Activated CD8-positive, alpha-beta memory T cell treated with anti-CD3 and anti-CD28 coated beads for 36 hours (primary cell): ENCODE measurements around the gene NOTUM. TPM values are rescaled to one million over a fixed set of nuclear protein-coding genes. Genes with fewer than 3 reads are reported as not detected.

Source experiments
- CTCF ChIA-PET: fragments of 350-600 bp; sonication (Branson Sonifier 250); formaldehyde crosslinking; loops from one replicate; lab custom pipeline; 2021; ENCODE audit warnings: antibody characterized with exemption; lab: Charles Lee
- POLR2A ChIA-PET: fragments of 350-600 bp; sonication (Branson Sonifier 250); formaldehyde crosslinking; loops from one replicate; lab custom pipeline; 2021; ENCODE audit warnings: antibody characterized with exemption; lab: Charles Lee
- total RNA-seq, 2 experiments: library from RNA; stranded (reverse); gene quantifications; one replicate each; pipeline ENCODE4 v1.2.3, GENCODE V29; 2021

Gene NOTUM
- total RNA-seq, 2 experiments from 2014 or later = 0.38 to 0.40 TPM

DNA sequence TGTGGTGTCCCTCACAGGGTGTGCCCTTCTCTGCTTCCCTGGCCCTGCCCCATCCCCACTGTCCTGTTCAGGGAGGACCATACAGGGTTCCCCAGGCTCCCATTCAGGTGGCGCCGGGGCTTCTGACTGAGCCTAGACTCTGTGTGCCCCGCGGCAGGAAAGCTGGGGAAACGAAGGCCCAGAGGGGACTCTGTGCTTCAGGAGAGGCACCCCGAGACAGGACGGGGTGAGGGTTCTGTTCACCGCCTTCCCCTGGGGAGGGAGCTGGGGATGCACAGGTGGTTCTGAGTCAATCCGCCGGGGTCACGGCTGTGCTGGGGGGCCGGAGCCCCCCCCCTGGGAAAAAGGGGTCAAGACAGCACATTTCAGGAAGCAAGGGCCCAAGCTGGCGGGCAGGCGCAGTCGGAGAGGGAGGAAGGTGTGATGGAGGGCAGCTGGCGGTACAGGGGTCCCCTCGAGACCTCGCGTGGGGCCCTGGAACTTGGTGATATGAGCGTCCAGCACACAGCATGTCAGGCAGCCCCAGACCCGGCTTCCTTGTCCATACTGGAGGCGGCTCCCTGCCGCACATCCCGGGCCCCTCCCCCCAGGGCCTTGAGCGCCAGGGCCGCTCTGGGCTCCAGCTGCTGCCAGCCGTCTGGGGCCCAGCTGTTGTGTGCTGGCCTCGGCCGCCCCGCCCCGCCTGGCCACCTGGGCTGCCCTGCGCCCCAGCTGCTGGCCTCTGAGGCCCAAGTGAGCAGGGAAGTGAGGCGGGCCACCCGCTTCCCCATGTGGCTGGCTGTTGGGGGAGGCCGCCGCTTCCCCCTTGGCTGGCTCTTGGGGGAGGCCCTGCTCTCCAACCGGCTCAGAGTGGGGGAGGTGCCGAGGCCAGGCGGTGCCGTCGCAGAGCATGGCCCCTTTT lies 5.6 kb upstream of the NOTUM start:
- CTCF ChIA-PET = interaction anchor here (1.0 to 2.3 kb wide), 3 partner anchors 7 to 55 kb away, joined by 3 to 8 read pairs (median 8); partner anchors contain the start of gene NOTUM
- POLR2A ChIA-PET = interaction anchor here (1.1 to 1.5 kb wide), 2 partner anchors 10 to 56 kb away, joined by 3 to 11 read pairs; partner anchors contain the start of genes ASPSCR1 and CENPX

DNA sequence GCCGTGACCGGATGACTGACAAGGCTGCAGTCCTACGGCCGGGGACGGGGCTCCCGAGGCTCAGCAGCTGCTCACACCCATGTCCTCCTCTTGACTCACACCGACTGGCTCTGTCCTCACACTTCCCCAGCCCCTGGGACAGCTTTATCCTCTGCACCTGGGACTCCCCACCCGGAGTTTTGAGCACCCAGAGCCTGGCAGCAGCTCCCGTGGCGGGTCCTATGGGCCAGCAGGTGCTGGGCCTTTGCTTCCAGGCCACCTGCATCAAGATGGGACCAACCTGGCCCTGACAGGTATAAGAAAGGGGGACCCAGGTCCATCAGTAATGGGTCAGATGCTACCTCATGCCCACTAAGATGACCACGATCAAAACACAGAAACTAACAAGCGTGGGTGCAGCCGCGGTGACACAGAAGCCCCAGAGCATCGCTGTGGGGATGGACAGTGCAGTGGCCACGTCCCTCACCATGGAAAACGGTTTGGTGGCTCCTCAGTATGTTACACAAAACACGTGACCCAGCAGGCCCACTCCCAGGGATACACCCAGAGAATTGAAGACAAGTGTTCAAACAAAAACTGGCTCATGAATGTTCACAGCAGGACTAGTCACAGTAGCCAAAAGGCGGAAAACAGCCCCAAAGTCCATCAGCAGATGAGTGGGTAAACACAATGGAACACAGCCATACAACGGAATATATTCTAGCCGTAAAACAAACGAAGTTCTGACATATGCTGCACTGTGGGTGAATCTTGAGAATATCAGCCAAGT lies 3.3 kb upstream of the NOTUM start:
- POLR2A ChIA-PET = no interaction called here
- CTCF ChIA-PET = interaction anchor here (0.7 kb wide), 1 partner anchor 74 kb away, joined by 5 read pairs; the partner anchor contains the start of gene DCXR

DNA sequence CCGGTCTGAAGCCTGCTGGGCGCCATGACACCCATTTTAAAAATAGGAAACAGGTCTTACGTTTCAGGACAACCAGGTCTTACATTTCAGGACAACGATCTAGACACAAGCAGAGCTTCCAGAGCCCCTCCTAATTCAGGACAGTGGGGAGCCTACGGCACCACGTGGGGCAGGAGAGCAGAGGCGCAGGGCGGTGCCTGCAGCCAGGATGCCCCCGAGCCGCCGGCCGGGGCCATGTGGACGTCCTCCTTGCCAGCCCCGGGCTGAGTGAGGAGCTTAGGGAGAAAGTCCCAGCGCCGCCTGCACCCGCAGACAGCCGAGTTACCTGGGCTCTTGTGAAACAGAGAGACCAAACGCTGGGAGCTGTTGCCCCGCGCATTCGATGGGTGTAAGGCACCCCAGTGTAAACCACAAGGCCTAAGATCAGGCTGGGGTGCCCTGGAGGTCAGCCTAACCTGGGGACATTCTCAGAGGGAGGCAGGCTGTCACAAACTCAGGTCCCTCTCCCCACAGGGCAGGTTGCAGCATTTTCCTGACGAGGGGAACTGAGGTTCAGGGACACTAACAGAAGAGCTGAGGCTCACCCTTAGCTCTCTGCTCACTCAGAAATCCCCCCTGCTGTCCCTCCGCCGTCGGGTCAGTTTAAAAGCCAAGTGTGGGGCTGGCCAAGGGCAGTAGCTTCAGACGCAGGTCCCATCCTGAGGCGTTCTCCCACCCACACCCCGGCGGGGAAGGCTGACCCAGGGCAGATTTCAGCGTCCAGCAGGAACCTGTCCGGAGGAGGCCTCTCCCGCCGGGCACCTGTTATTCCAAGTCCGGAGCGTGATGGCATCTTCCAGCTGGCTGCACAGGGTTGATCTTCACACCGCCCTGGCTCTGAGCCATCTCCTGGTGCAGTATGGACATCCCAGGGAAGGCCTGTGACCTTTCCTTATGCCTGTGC lies 1.8 kb upstream of the NOTUM start:
- POLR2A ChIA-PET = no interaction called here
- CTCF ChIA-PET = interaction anchor here (1.2 to 1.7 kb wide), 2 partner anchors 58 to 68 kb away, joined by 5 to 11 read pairs; no protein-coding TSS in a partner anchor

DNA sequence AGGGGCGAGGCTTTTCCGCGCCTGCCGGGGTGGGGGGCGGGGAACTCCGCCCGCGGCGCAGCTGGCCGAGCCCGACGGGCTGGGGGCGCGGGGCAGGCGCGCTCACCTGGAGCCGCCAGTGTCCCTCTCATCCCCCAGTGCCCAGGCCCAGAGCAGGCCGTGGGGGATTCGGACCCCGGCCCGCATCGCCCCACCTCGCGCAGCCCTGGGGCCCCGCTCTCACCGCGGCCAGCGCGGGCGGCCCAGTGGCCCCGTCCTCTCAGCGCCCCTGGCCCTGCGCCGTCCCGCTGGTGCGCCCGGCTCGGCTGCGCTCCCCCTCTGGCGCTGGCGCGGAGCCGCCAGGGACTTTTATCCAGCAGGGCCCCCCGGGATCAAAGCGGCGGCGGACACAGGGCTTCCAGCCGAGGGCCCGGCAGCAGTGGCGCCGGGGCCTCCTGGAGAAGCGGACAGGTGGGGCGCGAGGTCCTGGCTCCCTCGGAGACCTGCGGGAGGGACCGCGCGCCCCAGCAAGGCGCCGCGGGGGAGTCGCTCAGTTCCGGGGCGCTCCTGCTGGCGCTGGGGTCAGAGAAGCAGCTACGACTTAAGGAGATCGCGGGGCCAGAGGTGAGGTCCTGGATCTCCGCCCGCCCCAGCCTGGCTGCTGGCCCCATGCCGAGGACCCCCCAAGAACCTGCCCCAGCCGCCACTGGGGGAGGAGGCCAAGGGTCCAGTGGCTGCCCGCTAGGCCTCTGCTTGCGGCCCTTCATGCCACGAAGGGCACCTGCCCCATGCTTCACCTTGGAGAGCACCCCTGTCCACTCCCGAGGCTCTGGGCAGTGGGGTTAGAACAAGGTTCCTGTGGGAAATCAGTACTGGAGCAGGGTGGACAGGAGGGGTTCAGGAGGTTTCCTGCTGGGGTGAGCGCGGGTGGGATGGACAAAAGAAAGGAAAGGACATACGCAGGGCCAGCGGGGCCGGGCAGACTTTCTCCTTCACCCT lies 823 bp upstream of the NOTUM start:
- ChIA-PET POLR2A (no interaction called here), CTCF (interaction anchor here (1.7 to 2.3 kb wide), 2 partner anchors 18 to 59 kb away, joined by 9 to 11 read pairs; no protein-coding TSS in a partner anchor)

DNA sequence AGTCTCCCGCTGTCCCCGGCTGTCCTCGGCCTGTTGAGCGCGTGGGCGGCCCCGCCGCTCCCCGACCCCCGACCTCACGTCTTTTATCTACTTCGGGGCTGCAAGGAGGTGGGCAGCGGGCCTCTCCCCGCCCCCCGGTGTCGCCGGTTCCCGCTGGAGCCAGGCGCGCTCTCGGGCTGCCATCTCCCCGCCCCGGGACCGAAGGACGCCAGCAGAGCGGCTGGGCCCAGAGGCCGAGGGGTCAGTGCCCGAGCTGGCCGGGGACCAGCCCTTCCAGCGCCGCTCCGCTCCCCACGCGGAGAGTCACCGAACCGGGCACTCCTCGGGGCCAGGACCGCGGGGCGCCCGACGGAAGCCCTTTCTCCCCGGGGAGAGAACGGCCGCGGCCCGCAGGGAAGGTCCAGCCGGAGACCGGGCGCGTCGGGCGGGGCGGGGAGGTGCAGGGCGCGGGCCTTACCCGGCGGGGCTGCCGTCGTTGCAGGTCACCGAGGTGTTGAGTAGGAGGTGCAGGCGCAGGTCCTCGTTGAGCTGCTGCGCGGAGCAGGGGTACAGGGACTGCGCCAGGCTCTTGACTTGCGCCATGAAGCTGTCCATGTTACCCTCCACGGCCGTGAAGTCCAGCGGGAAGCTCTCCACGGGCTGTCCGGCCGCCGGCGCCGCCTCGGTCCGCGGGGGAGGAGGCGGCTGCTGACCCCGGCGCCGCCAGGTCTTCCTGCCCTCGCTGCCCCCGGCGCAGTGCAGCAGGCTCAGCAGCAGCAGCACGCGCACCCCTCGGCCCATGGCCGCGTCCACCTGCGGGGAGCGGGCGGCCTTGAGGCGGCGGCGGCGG lies 643 bp downstream of the NOTUM start:
- POLR2A ChIA-PET = interaction anchor here (0.9 to 1.1 kb wide), 4 partner anchors 17 to 77 kb away, joined by 3 to 4 read pairs (median 3); partner anchors contain the start of genes ASPSCR1 and DCXR

DNA sequence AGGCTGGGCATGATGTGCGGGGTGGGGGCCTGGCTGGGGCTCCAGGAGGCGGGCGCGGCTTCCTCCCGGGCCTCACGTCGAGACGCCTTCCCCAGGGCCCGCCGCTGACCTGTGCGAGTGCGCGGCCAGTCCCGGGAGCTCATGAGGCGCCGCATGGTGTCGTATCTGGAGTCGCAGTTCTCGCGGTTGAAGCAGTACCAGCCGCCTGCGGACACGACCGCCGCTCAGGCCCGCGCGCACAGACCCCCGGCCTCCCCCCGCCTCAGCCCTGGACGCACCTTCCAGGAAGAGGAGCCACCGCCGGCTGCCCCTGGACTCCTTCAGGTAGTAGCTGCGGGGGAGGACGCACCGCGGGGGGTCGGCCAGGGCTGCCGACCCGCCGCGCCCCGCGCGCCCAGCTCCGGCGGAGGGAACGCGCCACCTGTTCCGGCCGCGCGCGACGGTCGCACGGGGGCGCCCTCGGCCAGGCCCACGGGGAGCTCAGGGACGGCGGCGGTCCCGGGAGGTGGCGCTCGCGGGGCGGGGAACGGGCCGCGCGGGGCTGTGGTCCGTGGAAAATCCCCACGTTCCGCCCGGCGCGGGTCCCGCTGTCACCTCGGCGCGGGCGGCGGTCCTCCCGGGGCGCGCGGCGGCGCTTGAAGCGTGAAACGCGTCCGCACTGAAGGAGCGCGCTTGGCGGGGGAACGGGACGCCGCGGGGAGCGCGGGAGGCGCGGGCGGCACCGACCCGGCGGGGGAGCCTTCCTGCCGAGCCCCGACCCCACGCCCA lies 1.4 kb downstream of the NOTUM start:
- POLR2A ChIA-PET = interaction anchor here (0.7 to 1.1 kb wide), 7 partner anchors 18 to 78 kb away, joined by 3 to 4 read pairs (median 3); partner anchors contain the start of genes ASPSCR1 and DCXR
- CTCF ChIA-PET = interaction anchor here (0.6 to 2.3 kb wide), 32 partner anchors 9 to 275 kb away, joined by 3 to 66 read pairs (median 4); partner anchors contain the start of genes ASPSCR1, CENPX, DUS1L and LRRC45

More for the DNA sequence above, 643 bp downstream of the NOTUM start:
- CTCF ChIA-PET = interaction anchor here (0.6 to 2.3 kb wide), 31 partner anchors 8 to 373 kb away, joined by 3 to 66 read pairs (median 4); partner anchors contain the start of genes ASPSCR1, CENPX, DUS1L and LRRC45

DNA sequence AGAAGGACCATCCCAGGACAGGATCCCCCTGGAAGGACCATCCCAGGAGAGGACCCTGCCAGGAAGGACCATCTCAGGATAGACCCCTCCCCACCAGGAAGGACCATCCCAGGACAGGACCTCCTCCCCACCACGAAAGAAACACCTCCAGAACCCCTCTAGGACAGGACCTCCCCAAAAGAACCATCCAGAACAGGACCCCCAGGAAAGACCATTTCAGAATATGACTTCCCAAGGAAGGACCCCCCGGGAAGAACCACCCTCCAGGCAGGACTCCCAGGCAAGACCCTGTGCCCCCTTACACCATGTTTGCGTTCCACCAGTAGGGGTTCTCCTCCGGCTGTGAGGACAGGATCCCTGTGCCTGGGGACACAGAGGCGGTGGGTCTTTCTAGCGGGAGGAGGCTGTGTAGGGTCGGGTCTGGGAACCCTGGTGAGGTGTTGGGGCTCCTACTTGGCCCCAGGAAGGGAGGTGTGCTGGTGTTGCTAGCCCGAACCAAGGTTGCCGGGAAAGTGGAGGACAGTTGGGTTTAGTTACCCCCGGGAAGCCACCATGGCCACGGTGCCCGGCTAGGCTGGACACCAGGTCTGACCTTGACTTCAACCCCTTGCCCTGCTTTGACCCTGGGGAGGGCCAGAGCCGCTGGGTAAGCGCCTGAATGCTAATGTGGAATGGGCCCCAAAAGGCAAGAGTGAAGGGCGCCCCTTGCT lies 2.2 kb downstream of the NOTUM start:
- POLR2A ChIA-PET = interaction anchor here (0.7 to 1.1 kb wide), 6 partner anchors 18 to 79 kb away, joined by 3 to 4 read pairs (median 4); partner anchors contain the start of genes ASPSCR1 and DCXR

DNA sequence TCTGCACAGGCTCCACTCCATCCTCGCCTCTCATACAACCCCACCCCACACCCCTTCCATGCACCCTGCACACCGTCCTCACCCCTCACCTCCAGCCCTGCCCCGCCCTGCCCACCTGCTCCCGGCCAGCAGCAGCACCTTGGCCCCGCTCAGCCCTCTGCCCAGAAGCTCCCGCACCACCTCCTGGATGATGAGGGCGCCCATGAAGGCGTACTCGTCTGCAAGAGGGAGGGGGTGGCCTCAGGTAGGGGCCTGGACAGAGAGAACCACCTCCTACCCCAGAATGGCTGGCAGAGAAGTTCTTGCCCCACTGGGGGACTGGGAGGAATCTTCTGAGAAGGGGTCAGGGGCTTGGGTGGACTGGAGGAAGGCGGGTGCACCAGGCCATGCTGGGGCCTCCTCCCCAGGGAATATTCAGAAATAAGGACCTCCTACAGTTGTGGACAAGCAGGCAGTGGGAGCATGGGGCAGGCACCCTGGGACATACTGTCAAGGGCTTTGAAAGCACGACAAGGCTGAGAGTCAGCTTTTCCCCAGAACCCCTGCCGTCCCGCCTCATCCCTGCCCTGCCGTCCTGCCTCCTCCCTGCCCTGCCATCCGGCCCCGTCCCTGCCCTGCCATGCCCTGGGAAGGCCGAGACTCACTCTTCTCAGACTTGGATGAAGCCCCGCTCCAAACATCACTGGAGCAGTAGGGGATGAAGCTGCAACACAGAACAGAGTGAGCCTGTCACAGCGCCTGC lies 3.1 kb downstream of the NOTUM start:
- ChIA-PET POLR2A (no interaction called here), CTCF (interaction anchor here (0.6 to 1.0 kb wide), 2 partner anchors 62 to 64 kb away, joined by 3 read pairs; partner anchors contain the start of gene CENPX)

More for the DNA sequence above, 2.2 kb downstream of the NOTUM start:
- CTCF ChIA-PET = interaction anchor here (0.6 to 2.3 kb wide), 26 partner anchors 8 to 256 kb away, joined by 3 to 66 read pairs (median 5); partner anchors contain the start of genes ASPSCR1, CENPX, DUS1L and LRRC45

DNA sequence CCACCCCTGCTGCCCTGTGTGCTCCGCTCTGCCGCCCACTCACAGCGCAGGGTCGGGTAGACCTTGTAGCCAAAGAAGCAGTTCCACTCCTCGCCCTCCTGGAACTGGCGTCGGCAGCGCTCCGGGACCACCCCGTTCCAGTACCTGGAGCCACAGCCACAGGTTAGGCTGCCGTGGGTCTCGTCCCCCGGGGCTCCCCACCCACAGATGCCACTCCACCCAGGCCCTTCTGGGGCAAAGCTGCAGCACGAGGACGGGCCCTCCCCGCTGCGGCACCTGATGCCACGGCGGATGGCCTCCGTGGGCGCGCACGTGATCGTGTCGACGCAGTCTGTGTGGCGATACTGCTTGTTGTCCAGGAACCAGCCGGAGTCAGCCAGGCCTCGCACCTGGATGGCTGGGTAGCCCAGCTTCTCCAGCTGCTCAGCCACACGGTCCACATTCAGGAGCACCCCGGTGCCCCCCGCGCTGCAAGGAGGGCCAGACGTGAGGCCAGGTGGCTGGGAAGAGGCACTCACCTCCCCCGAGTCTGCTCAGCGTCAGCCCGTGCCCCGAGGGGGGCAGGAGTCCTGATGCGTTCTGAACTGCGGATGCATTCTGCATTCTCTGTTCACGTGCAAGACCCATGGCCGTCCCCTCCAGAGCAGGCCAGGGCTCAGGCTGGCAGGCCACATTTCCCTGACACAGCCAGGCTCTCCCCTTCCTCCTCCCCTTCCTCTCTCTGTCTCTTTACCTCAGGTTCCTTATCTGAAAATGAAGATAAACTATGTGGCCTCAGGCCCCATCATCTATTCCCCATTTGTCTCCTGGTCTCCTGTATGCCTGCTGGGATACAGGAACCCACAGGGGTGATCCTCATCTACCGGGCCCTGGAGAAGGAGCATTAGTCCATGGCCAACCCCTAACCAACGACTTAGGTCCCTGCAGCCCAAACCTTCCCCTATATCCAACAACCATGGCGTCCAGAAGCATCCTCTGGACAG lies 4.1 kb downstream of the NOTUM start:
- CTCF ChIA-PET = interaction anchor here (1.0 kb wide), 1 partner anchor 63 kb away, joined by 3 read pairs; no protein-coding TSS in a partner anchor
- POLR2A ChIA-PET = no interaction called here

DNA sequence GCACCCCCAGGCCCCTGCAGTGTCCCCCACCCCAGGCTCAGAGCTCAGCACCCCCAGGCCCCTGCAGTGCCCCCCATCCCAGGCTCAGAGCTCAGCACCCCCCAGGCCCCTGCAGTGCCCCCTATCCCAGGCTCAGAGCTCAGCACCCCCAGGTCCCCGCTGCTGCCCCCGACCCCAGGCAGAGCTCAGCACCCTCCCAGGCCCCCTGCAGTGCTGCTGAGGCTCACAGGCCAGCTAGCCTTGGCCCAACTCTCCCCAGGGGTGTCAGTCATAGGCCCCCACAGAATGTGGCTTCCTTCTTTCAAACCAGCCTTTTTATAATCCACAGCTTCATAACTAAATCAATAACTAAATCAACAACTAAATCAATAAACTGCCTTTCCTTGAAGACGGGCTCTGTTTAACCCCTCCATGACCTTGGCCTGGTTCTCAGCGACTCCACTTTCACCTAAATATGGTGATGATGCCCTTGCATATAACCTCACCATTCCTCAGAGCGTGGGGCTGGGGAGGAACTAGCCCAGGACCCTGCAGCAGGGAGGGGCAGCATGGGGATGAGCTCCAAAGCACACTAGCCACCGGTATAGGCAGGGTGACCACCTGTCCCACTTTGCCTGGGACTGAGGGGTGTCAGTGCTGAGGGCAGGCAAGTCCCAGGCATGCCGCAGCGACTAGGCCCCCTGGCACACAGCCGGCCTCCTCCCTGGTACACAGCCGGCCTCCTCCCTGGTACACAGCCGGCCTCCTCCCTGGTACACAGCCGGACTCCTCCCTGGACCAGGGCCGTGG lies 5.0 kb downstream of the NOTUM start:
- POLR2A ChIA-PET = no interaction called here

DNA sequence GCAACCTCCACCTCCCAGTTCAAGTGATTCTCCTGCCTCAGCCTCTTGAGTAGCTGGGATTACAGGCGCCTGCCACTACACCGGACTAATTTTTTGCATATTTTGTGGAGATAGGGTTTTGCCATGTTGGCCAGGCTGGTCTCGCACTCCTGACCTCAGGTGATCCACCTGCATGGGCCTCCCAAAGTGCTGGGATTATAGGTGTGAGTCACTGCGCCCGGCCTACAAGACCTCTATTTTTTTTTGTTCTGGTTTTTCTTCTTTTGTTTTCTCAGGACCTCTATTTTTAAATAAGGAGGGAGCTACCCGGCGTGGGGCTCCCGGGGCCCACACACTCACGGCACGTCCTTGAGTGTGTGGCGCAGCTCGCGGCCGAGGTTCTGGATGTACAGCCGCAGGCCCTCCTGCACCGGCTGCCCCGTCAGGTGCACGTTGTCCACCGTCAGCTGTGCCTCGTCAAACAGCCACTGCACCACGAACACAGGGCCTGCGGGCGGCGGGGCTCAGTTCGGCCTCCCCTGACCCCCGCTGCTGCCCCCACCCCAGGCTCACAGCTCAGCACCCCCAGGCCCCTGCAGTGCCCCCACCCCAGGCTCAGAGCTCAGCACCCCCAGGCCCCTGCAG lies 5.8 kb downstream of the NOTUM start:
- ChIA-PET CTCF (interaction anchor here (1.1 to 1.2 kb wide), 2 partner anchors 65 to 111 kb away, joined by 3 read pairs; no protein-coding TSS in a partner anchor), POLR2A (no interaction called here)

More for the DNA sequence above, 5.0 kb downstream of the NOTUM start:
- CTCF ChIA-PET = interaction anchor here (1.1 to 1.2 kb wide), 2 partner anchors 65 to 110 kb away, joined by 3 read pairs; no protein-coding TSS in a partner anchor
